HCEC 1CT (cell line): Measurements from ENCODE around the gene FAM90A26.
"Not testable (repeated sequence)": the region's sequence is repeated elsewhere in the genome, so short reads cannot be mapped to it uniquely, and the experiment has no call there.

ENCODE experiments used
- DNase-seq: peaks from one replicate; pipeline ENCODE4 v3.0.0-alpha.2; 2017

FAM90A26 gene

DNA sequence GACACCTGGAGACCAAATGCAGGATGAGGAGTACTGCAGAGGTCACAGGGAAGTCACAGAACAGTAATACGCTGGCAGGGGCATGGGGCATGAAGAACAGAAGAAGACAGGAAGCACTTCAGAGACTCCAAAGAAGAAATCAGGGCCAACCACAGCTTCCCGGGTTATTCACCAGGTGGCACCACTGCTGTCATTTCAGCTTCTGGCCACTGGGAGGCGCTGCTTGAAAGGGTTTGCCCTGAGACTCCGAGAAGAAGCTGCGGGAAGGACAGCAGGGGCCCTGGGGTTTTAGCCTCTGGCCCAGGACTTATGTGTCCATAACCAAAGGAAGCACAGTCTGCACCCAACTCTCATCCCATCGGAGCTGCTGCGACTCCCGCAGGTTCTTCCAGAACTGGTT, 4.2 kb upstream of the FAM90A26 start:
- not testable (repeated sequence) for DNase-seq

DNA sequence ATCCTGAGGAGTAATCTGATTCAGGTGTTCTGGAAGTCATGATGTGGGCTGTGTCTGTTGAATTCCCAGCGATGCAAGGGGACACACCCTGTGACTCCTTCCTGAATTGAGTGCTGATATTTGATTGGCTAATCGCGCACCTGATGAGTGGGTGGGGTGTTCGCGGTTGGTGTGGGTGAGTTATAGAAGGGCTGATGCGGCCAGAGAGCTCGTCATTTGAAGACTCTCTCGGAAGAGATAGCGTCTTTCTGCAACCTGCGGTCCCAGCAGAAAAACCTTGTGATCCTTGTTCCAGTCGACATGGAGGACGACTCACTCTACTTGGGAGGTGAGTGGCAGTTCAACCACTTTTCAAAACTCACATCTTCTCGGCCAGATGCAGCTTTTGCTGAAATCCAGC, 40.1 kb downstream of the FAM90A26 start, which contains the start of gene USP17L10:
USP17L10 (plus strand) TSS at position 301 of the 400 bp plus-strand sequence; CDS start at position 301, 0 bp downstream.
- DNase-seq, result not testable (repeated sequence)

DNA sequence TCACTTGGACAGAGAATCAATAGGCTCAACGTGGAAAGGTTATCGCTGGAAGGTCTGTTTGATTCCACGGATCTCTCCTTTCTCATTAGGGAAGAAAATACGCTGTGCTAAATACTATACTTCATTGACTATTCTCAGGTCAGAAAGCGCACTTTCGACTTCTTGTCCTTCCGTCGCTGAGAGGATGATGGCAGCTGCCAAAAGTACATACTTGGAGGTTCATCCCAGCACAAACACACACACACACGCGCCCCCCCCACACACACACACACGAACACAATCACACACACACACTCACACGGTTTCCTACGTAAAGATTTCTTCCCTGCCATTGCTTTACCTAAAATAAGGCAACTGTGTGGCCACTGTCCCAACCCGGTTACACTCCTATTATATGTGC, 44.5 kb downstream of the FAM90A26 start:
- DNase-seq, result not testable (repeated sequence)

DNA sequence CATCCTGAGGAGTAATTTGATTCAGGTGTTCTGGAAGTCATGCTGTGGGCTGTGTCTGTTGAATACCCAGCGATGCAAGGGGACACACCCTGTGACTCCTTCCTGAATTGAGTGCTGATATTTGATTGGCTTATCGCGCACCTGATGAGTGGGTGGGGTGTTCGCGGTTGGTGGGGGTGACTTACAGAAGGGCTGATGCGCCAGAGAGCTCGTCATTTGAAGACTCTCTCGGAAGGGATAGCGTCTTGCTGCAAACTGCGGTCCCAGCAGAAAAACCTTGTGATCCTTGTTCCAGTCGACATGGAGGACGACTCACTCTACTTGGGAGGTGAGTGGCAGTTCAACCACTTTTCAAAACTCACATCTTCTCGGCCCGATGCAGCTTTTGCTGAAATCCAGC, 44.9 kb downstream of the FAM90A26 start, which contains the start of gene USP17L11:
USP17L11 (plus strand) TSS at position 301 of the 400 bp plus-strand sequence; CDS start at position 301, 0 bp downstream.
- DNase-seq, result not testable (repeated sequence)

DNA sequence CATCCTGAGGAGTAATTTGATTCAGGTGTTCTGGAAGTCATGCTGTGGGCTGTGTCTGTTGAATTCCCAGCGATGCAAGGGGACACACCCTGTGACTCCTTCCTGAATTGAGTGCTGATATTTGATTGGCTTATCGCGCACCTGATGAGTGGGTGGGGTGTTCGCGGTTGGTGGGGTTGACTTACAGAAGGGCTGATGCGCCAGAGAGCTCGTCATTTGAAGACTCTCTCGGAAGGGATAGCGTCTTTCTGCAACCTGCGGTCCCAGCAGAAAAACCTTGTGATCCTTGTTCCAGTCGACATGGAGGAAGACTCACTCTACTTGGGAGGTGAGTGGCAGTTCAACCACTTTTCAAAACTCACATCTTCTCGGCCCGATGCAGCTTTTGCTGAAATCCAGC, 49.6 kb downstream of the FAM90A26 start, which contains the start of gene USP17L12:
USP17L12 (plus strand) TSS at position 301 of the 400 bp plus-strand sequence; CDS start at position 301, 0 bp downstream.
- DNase-seq, result not testable (repeated sequence)

DNA sequence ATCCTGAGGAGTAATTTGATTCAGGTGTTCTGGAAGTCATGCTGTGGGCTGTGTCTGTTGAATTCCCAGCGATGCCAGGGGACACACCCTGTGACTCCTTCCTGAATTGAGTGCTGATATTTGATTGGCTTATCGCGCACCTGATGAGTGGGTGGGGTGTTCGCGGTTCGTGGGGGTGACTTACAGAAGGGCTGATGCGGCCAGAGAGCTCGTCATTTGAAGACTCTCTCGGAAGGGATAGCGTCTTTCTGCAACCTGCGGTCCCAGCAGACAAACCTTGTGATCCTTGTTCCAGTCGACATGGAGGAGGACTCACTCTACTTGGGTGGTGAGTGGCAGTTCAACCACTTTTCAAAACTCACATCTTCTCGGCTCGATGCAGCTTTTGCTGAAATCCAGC, 54.4 kb downstream of the FAM90A26 start, which contains the start of gene USP17L13:
USP17L13 (plus strand) TSS at position 301 of the 400 bp plus-strand sequence; CDS start at position 301, 0 bp downstream.
- not testable (repeated sequence) for DNase-seq
